DMS79 treated with DMSO at 0.1 percent for 48 hours (cell line): ENCODE results near the gene KCNQ2.

ENCODE experiments used
- DNase-seq: peaks from one replicate; lab custom pipeline; 2025; lab: John Stamatoyannopoulos, UW

KCNQ2 gene

GRCh38 chr20:63454731-63455567 lies 17.5 kb downstream of the KCNQ2 start:
- no peak for DNase-seq

GRCh38 chr20:63452821-63453523 lies 19.5 kb downstream of the KCNQ2 start:
- no peak for DNase-seq

GRCh38 chr20:63452341-63452740 lies 20.1 kb downstream of the KCNQ2 start:
- DNase-seq, result no peak

GRCh38 chr20:63451821-63452220 lies 20.6 kb downstream of the KCNQ2 start:
- DNase-seq, result no peak

GRCh38 chr20:63449796-63450730 lies 22.4 kb downstream of the KCNQ2 start:
- no peak for DNase-seq

- no peak for DNase-seq
Measured at GRCh38 chr20:63449025-63449424, 23.4 kb downstream of the KCNQ2 start.

- DNase-seq, result no peak
Measured at GRCh38 chr20:63448031-63448430, 24.4 kb downstream of the KCNQ2 start.

GRCh38 chr20:63447320-63447719 lies 25.1 kb downstream of the KCNQ2 start:
- DNase-seq, result no peak

GRCh38 chr20:63446216-63447024 lies 26.0 kb downstream of the KCNQ2 start:
- no peak for DNase-seq

GRCh38 chr20:63445075-63445734 lies 27.2 kb downstream of the KCNQ2 start:
- DNase-seq, result no peak

GRCh38 chr20:63444548-63444947 lies 27.9 kb downstream of the KCNQ2 start:
- no peak for DNase-seq

GRCh38 chr20:63443606-63444395 lies 28.7 kb downstream of the KCNQ2 start:
- DNase-seq, result no peak

GRCh38 chr20:63442100-63442493 lies 30.4 kb downstream of the KCNQ2 start:
- peak; percentile 17 for DNase-seq

GRCh38 chr20:63441136-63442099 lies 31.0 kb downstream of the KCNQ2 start:
- DNase-seq, result no peak

- no peak for DNase-seq
Measured at GRCh38 chr20:63440366-63440955, 32.0 kb downstream of the KCNQ2 start.

- DNase-seq, result no peak
Measured at GRCh38 chr20:63439866-63440265, 32.6 kb downstream of the KCNQ2 start.

- DNase-seq, result no peak
Measured at GRCh38 chr20:63438121-63438520, 34.3 kb downstream of the KCNQ2 start.

- no peak for DNase-seq
Measured at GRCh38 chr20:63435552-63435951, 36.9 kb downstream of the KCNQ2 start.
